Lower lobe of right lung (tissue), 2 donors: ENCODE data around the gene GPR25. TPM values are rescaled to one million over a fixed set of nuclear protein-coding genes. Genes with fewer than 3 reads are reported as not detected.

Source experiments
- ATAC-seq, 2 donors: fragments of 200-7000 bp; cut with Tn5 transposase; one replicate each; pipeline ENCODE4 v1.9.1; 2020 to 2022; ENCODE audit warnings: mild to moderate bottlenecking in 2 of 2, moderate library complexity in 2 of 2
- DNase-seq: peaks from one replicate; pipeline ENCODE4 v3.0.0-alpha.2; 2020
- H3K27ac ChIP-seq: fragments of 200-600 bp; one replicate; pipeline ENCODE4 v1.8.0; 2022
- H3K27me3 ChIP-seq: fragments of 200-600 bp; one replicate; pipeline ENCODE4 v1.8.0; 2022; ENCODE audit warnings: low read depth
- H3K36me3 ChIP-seq: fragments of 200-600 bp; one replicate; pipeline ENCODE4 v1.8.0; 2022; ENCODE audit warnings: mild to moderate bottlenecking
- H3K4me1 ChIP-seq: fragments of 200-600 bp; one replicate; pipeline ENCODE4 v1.8.0; 2022
- H3K4me3 ChIP-seq: fragments of 200-600 bp; one replicate; pipeline ENCODE4 v1.8.0; 2022; ENCODE audit warnings: mild to moderate bottlenecking
- H3K9me3 ChIP-seq: fragments of 200-600 bp; one replicate; pipeline ENCODE4 v1.8.0; 2022
- CTCF ChIP-seq: fragments of 200-600 bp; IDR thresholded peaks from one replicate; pipeline ENCODE4 v1.8.0; 2022; ENCODE audit warnings: antibody characterized with exemption, mild to moderate bottlenecking
- intact Hi-C: fragments of 100-400 bp; cut with DNase I; formaldehyde crosslinking; loops from one replicate; pipeline ENCODE4 v1.11.0; 2022
- total RNA-seq: library from RNA; stranded (reverse); fragmentation: NEBNext Ultra II Directional; extraction: Animal tissue kit (Norgen Biotek cat#: 25700); gene quantifications from one replicate; pipeline ENCODE4 v1.2.1, GENCODE V29; 2021
- donor health status: DM: no; HTN: yes; CAD: no; lungs with severe emphysema.

GPR25 gene
- total RNA-seq, 1 donor from 2014 or later, result 0.62 TPM

GRCh38 chr1:200873671-200874397, 1.1 kb downstream of the GPR25 start:
- Histone ChIP-seq H3K4me1 (peaks cover 14% of the 10 kb centered on the region), H3K36me3 (no peaks in the 10 kb centered on the region), H3K27ac (no peak overlapping the region), H3K9me3 (no peaks in the 10 kb centered on the region), H3K27me3 (peaks cover 55% of the 10 kb centered on the region), H3K4me3 (peak overlapping the region; percentile 41)
- ATAC-seq (peak; percentile 31 to 32), DNase-seq (no peak)
- intact Hi-C loops, result no loop called here
- TF ChIP-seq CTCF, result no peak

GRCh38 chr1:200874694-200875093, 1.9 kb downstream of the GPR25 start:
- Histone ChIP-seq H3K9me3 (no peaks in the 10 kb centered on the region), H3K4me1 (peaks cover 14% of the 10 kb centered on the region), H3K27me3 (peaks cover 51% of the 10 kb centered on the region), H3K36me3 (no peaks in the 10 kb centered on the region), H3K27ac (no peak overlapping the region), H3K4me3 (no peak overlapping the region)
- DNase-seq (no peak), ATAC-seq (no peak)
- TF ChIP-seq CTCF, result no peak
- intact Hi-C loops, result no loop called here

- Histone ChIP-seq H3K4me3 (no peak overlapping the region), H3K27me3 (peaks cover 48% of the 10 kb centered on the region)
- DNase-seq, result no peak
Measured at GRCh38 chr1:200875416-200875815, 2.6 kb downstream of the GPR25 start.

GRCh38 chr1:200877010-200877409, 4.2 kb downstream of the GPR25 start:
- no peak for TF ChIP-seq CTCF
- Histone ChIP-seq H3K4me3 (no peak overlapping the region), H3K9me3 (no peaks in the 10 kb centered on the region), H3K4me1 (peaks cover 14% of the 10 kb centered on the region), H3K36me3 (no peaks in the 10 kb centered on the region), H3K27me3 (peaks cover 38% of the 10 kb centered on the region), H3K27ac (no peak overlapping the region)
- intact Hi-C loops, result no loop called here
- DNase-seq, result no peak
- ATAC-seq, result no peak

More at GRCh38 chr1:200875416-200875815, 2.6 kb downstream of the GPR25 start:
- Histone ChIP-seq H3K36me3 (no peaks in the 10 kb centered on the region), H3K27ac (no peak overlapping the region), H3K4me1 (peaks cover 14% of the 10 kb centered on the region), H3K9me3 (no peaks in the 10 kb centered on the region)
- no peak for TF ChIP-seq CTCF
- ATAC-seq, result no peak
- intact Hi-C loops, result no loop called here

GRCh38 chr1:200877839-200878551, 5.2 kb downstream of the GPR25 start:
- intact Hi-C loops, result no loop called here
- Histone ChIP-seq H3K27ac (no peak overlapping the region), H3K27me3 (peaks cover 28% of the 10 kb centered on the region), H3K4me1 (peaks cover 11% of the 10 kb centered on the region), H3K4me3 (no peak overlapping the region), H3K36me3 (no peaks in the 10 kb centered on the region), H3K9me3 (no peaks in the 10 kb centered on the region)
- TF ChIP-seq CTCF, result no peak
- ATAC-seq (no peak), DNase-seq (no peak)
